ENCODE results near the gene MLH3. TPM values are rescaled to one million over a fixed set of nuclear protein-coding genes. Genes with fewer than 3 reads are reported as not detected.

The MLH3 gene
- total RNA-seq, 1 experiment from 2014 or later = 23.0 TPM

GRCh38 chr14:75040959-75041358 lies 10.3 kb downstream of the MLH3 start:
- Histone ChIP-seq H3K4me1 (ENCODE audit: insufficient read depth, low read length) (no peaks in the 10 kb centered on the region), H2BK15ac (ENCODE audit: low read depth, low read length) (no peak overlapping the region), H2BK5ac (ENCODE audit: insufficient read length, low read length) (no peak overlapping the region), H3K23ac (ENCODE audit: insufficient read length, low read depth, low read length) (no peak overlapping the region), H3K27me3 (ENCODE audit: insufficient read depth, low read length) (no peaks in the 10 kb centered on the region), H3K56ac (ENCODE audit: insufficient read length, low read depth, low read length) (no peak overlapping the region), H3K9ac (ENCODE audit: extremely low read depth, insufficient read length, low read length) (no peak overlapping the region), H3K79me1 (ENCODE audit: insufficient read depth, low read depth, low read length, poor library complexity, severe bottlenecking) (no peaks in the 10 kb centered on the region), H2BK12ac (ENCODE audit: insufficient read length, low read depth, low read length) (no peak overlapping the region), H2AK5ac (ENCODE audit: insufficient read length, low read length) (no peak overlapping the region), H3K79me2 (ENCODE audit: insufficient read depth, low read length) (no peaks in the 10 kb centered on the region), H3K18ac (ENCODE audit: insufficient read length, low read depth, low read length) (no peak overlapping the region), H3T11ph (ENCODE audit: low read length) (no peak overlapping the region), H3K4me2 (ENCODE audit: insufficient read depth, insufficient read length, low read length) (no peak overlapping the region), H3K23me2 (ENCODE audit: insufficient read length, low read depth, low read length, poor library complexity, severe bottlenecking) (no peaks in the 10 kb centered on the region), H2BK120ac (ENCODE audit: low read depth, low read length, poor library complexity, severe bottlenecking) (no peak overlapping the region), H2BK20ac (ENCODE audit: low read depth, low read length, poor library complexity, severe bottlenecking) (no peak overlapping the region), H4K5ac (ENCODE audit: insufficient read length, low read depth, low read length) (no peak overlapping the region), H3K27ac (ENCODE audit: insufficient read length, low read depth, low read length) (no peak overlapping the region), H3K9me3 (ENCODE audit: control insufficient read depth, low read depth, low read length) (no peaks in the 10 kb centered on the region), H2AFZ (ENCODE audit: low read length) (no peak overlapping the region), H3K4ac (ENCODE audit: low read depth, low read length) (no peak overlapping the region), H4K20me1 (ENCODE audit: control insufficient read depth, insufficient read depth, insufficient read length) (no peaks in the 10 kb centered on the region), H4K91ac (ENCODE audit: insufficient read length, low read depth, low read length) (no peak overlapping the region), H3K14ac (ENCODE audit: insufficient read depth, low read length) (no peak overlapping the region), H4K8ac (replicated peaks; ENCODE audit: insufficient read length, low read depth, low read length) (no peak overlapping the region)
- H3K27me3 Mint-ChIP-seq (ENCODE audit: low read depth) = no peaks in the 10 kb centered on the region
- no peaks in the 10 kb centered on the region for H3K9me3 Mint-ChIP-seq
- H3K4me3 Mint-ChIP-seq = no peak overlapping the region
- no peak overlapping the region for H3K27ac Mint-ChIP-seq
- no peak for TF ChIP-seq CTCF (conservative IDR thresholded peaks at IDR 0.05)
- H3K36me3 Mint-ChIP-seq (ENCODE audit: insufficient read depth in 1 of 3, low read depth in 3 of 3) = peaks cover 1 to 26% (median 12%) of the 10 kb centered on the region in 3 experiments; a peak in 5 of 7 replicates
- no peaks in the 10 kb centered on the region for H3K4me1 Mint-ChIP-seq
- WGBS (ENCODE audit: extremely low coverage, insufficient read length, low lambda C conversion rate) = no CpG with 5 or more reads among the region's 2 CpGs
- DNase-seq = no peak

All from H9 (cell line).